ENCODE results near the gene MAVS. TPM values are rescaled to one million over a fixed set of nuclear protein-coding genes. Genes with fewer than 3 reads are reported as not detected.

The MAVS gene
- total RNA-seq, 1 donor from 2014 or later, result 47.0 TPM

- Mint-ChIP-seq H3K9me3 (ENCODE audit: unreplicated experiment) (no peaks in the 10 kb centered on the region), H3K36me3 (ENCODE audit: unreplicated experiment) (peaks cover 59% of the 10 kb centered on the region), H3K27me3 (ENCODE audit: unreplicated experiment) (no peaks in the 10 kb centered on the region), H3K27ac (ENCODE audit: unreplicated experiment) (peak overlapping the region; percentile 64), H3K4me3 (ENCODE audit: unreplicated experiment) (peak overlapping the region; percentile 32), H3K4me1 (ENCODE audit: unreplicated experiment) (peaks cover 84% of the 10 kb centered on the region)
- no peak for DNase-seq (ENCODE audit: extremely low spot score, unreplicated experiment)
- TF ChIP-seq CTCF (IDR thresholded peaks at IDR 0.05), result no peak
Measured at GRCh38 chr20:3800256-3800877, 46.3 kb upstream of the MAVS start.

- Mint-ChIP-seq H3K4me3 (ENCODE audit: unreplicated experiment) (no peak overlapping the region), H3K27me3 (ENCODE audit: unreplicated experiment) (no peaks in the 10 kb centered on the region), H3K27ac (ENCODE audit: unreplicated experiment) (peak overlapping the region; percentile 83), H3K36me3 (ENCODE audit: unreplicated experiment) (peaks cover 62% of the 10 kb centered on the region), H3K4me1 (ENCODE audit: unreplicated experiment) (peaks cover 84% of the 10 kb centered on the region), H3K9me3 (ENCODE audit: unreplicated experiment) (no peaks in the 10 kb centered on the region)
- no peak for TF ChIP-seq CTCF (IDR thresholded peaks at IDR 0.05)
- no peak for DNase-seq (ENCODE audit: extremely low spot score, unreplicated experiment)
Measured at GRCh38 chr20:3800878-3801260, 45.8 kb upstream of the MAVS start.

- no peak for TF ChIP-seq CTCF (IDR thresholded peaks at IDR 0.05)
- Mint-ChIP-seq H3K36me3 (ENCODE audit: unreplicated experiment) (peaks cover 64% of the 10 kb centered on the region), H3K4me3 (ENCODE audit: unreplicated experiment) (no peak overlapping the region), H3K27ac (ENCODE audit: unreplicated experiment) (peak overlapping the region; percentile 83), H3K4me1 (ENCODE audit: unreplicated experiment) (peaks cover 87% of the 10 kb centered on the region), H3K27me3 (ENCODE audit: unreplicated experiment) (no peaks in the 10 kb centered on the region), H3K9me3 (ENCODE audit: unreplicated experiment) (no peaks in the 10 kb centered on the region)
- no peak for DNase-seq (ENCODE audit: extremely low spot score, unreplicated experiment)
Measured at GRCh38 chr20:3801299-3801698, 45.3 kb upstream of the MAVS start.

- peak overlapping the region; percentile 83 for H3K27ac Mint-ChIP-seq (ENCODE audit: unreplicated experiment)
- H3K4me1 Mint-ChIP-seq (ENCODE audit: unreplicated experiment), result peaks cover 92% of the 10 kb centered on the region
- H3K27me3 Mint-ChIP-seq (ENCODE audit: unreplicated experiment), result no peaks in the 10 kb centered on the region
- DNase-seq (ENCODE audit: extremely low spot score, unreplicated experiment), result no peak
- H3K36me3 Mint-ChIP-seq (ENCODE audit: unreplicated experiment), result peaks cover 66% of the 10 kb centered on the region
- no peak overlapping the region for H3K4me3 Mint-ChIP-seq (ENCODE audit: unreplicated experiment)
- no peak for TF ChIP-seq CTCF (IDR thresholded peaks at IDR 0.05)
- no peaks in the 10 kb centered on the region for H3K9me3 Mint-ChIP-seq (ENCODE audit: unreplicated experiment)
Measured at GRCh38 chr20:3801846-3802245, 44.8 kb upstream of the MAVS start.

- Mint-ChIP-seq H3K9me3 (ENCODE audit: unreplicated experiment) (no peaks in the 10 kb centered on the region), H3K27ac (ENCODE audit: unreplicated experiment) (peak overlapping the region; percentile 83), H3K4me1 (ENCODE audit: unreplicated experiment) (peaks cover 93% of the 10 kb centered on the region)
Measured at GRCh38 chr20:3802524-3803239, 44.0 kb upstream of the MAVS start.

More at GRCh38 chr20:3802524-3803239, 44.0 kb upstream of the MAVS start:
- no peak for DNase-seq (ENCODE audit: extremely low spot score, unreplicated experiment)
- no peaks in the 10 kb centered on the region for H3K27me3 Mint-ChIP-seq (ENCODE audit: unreplicated experiment)
- TF ChIP-seq CTCF (IDR thresholded peaks at IDR 0.05), result no peak
- peaks cover 63% of the 10 kb centered on the region for H3K36me3 Mint-ChIP-seq (ENCODE audit: unreplicated experiment)
- no peak overlapping the region for H3K4me3 Mint-ChIP-seq (ENCODE audit: unreplicated experiment)

All from osteocyte (in vitro differentiated cells).